Measurements from ENCODE around the gene G3BP2. TPM values are rescaled to one million over a fixed set of nuclear protein-coding genes. Genes with fewer than 3 reads are reported as not detected.

The G3BP2 gene
- total and polyA plus RNA-seq, 2 of the 8 experiments (the other 6 are each of a cell fraction or from before 2014, with no cell fraction given) = 83.7 to 378 TPM

DNA sequence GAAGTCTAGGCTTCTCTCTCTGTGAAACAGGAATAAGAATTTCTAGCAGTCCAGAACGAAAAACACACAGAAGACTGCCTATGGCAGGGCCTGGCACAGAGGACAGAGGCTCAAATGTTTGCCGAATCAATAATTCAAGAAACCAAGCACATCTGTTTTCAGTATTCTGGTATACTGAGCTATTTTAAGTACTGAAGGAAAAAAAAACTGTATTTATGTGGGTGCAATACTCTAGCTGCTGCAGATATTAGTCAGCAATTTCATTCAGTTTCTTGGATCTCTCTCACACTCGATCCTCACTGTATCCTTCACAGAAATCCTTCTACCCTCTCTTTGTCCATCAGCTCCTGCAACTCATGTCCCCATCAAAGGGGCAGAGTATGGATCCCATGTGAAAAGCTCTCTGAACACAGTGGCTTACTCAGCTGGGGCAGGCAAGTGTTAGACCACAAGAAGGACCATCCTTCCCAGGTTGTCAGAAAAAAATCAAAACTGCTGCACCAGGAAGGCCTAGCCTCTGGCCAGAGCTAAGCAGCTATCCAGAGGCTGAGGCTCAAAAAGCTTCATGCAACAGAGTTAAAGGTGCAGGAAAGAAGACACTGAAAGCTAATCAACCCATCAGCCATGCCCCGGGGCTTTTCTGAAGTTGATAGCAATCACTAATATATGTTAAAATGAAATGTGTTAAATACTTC, 42.0 kb upstream of the G3BP2 start:
- H3K9ac ChIP-seq (replicated peaks in 1 of 4; ENCODE audit: extremely low read depth in 1 of 4, low read depth in 3 of 4, low read length in 3 of 4) = no peak overlapping the region; a peak in 1 of 7 replicates
- no peak overlapping the region for H3K27ac ChIP-seq (ENCODE audit: low read depth, low read length)
- no peaks in the 10 kb centered on the region for H3K27me3 ChIP-seq (replicated peaks in 1 of 4; ENCODE audit: control insufficient read depth in 3 of 4, extremely low read depth in 1 of 4, insufficient read depth in 3 of 4, low read length in 3 of 4)
- no peak overlapping the region for H4K8ac ChIP-seq (ENCODE audit: extremely low read depth, insufficient read depth, low read length)
- peaks cover 14% of the 10 kb centered on the region; the same call in 1 of the 2 replicates for H3K79me1 ChIP-seq (ENCODE audit: low read depth, low read length)
- POLR2A ChIA-PET (ENCODE audit: partially characterized antibody) = interaction anchor here (1.0 to 5.4 kb wide), 7 partner anchors 9 to 71 kb away, joined by 3 to 47 read pairs (median 4); partner anchors contain the start of gene USO1
- no peak overlapping the region for H2AFZ ChIP-seq (ENCODE audit: low read length)
- H3K4me1 ChIP-seq (replicated peaks in 1 of 4; ENCODE audit: control insufficient read depth in 3 of 4, insufficient read depth in 4 of 4, low read length in 3 of 4) = no peaks in the 10 kb centered on the region; a peak in 2 of 7 replicates
- H2BK5ac ChIP-seq (ENCODE audit: low read depth, low read length) = no peak overlapping the region
- no peak overlapping the region for H2BK120ac ChIP-seq (replicated peaks; ENCODE audit: low read depth, low read length)
- no peak overlapping the region for H4K5ac ChIP-seq (ENCODE audit: insufficient read length, low read depth, low read length)
- H3K4me3 ChIP-seq (ENCODE audit: extremely low read depth in 1 of 4, insufficient read depth in 2 of 4, low read depth in 3 of 4, low read length in 4 of 4) = no peak overlapping the region
- no peak overlapping the region for H3K23ac ChIP-seq (ENCODE audit: insufficient read length)
- H4K20me1 ChIP-seq (replicated peaks in 1 of 2; ENCODE audit: control insufficient read depth in 1 of 2, insufficient read depth in 2 of 2, low read length in 2 of 2) = peaks cover 0 to 2% of the 10 kb centered on the region in 2 experiments
- H2BK12ac ChIP-seq (ENCODE audit: low read depth, low read length) = no peak overlapping the region
- no peaks in the 10 kb centered on the region for H3K9me3 ChIP-seq (ENCODE audit: insufficient read depth in 2 of 2, low read depth in 1 of 2, low read length in 1 of 2)
- 0 out of 4 replicates have a peak overlapping the region, but pooled peaks of 1 of the 2 experiments have one; percentile 34 for H3K4me2 ChIP-seq (ENCODE audit: insufficient read depth in 1 of 2, low read depth in 2 of 2, low read length in 2 of 2)
- FAIRE-seq (no peak), DNase-seq (ENCODE audit: low read depth in 1 of 2, low spot score in 2 of 2) (peak in 1 of 2 experiments; percentile 41)
- H3K4ac ChIP-seq (replicated peaks; ENCODE audit: insufficient read length, low read depth, low read length) = no peak overlapping the region
- TF ChIP-seq HDAC2 (IDR thresholded peaks at IDR 0.05; ENCODE audit: borderline replicate concordance in 1 of 2, low read depth in 2 of 2, low read length in 2 of 2) (no peak), YY1 (IDR thresholded peaks at IDR 0.05; ENCODE audit: low read depth, low read length) (no peak), KDM4A (IDR thresholded peaks at IDR 0.05; ENCODE audit: low read depth, low read length, severe bottlenecking) (no peak), SP1 (IDR thresholded peaks at IDR 0.05; ENCODE audit: low read depth, low read length) (no peak), TCF12 (IDR thresholded peaks at IDR 0.05; ENCODE audit: low read depth, low read length) (no peak), PHF8 (conservative IDR thresholded peaks at IDR 0.05; ENCODE audit: low read depth, low read length) (no peak), GTF2F1 (IDR thresholded peaks at IDR 0.05; ENCODE audit: borderline replicate concordance, low read depth, low read length) (no peak)
- TF ChIP-seq, protein P1, sequence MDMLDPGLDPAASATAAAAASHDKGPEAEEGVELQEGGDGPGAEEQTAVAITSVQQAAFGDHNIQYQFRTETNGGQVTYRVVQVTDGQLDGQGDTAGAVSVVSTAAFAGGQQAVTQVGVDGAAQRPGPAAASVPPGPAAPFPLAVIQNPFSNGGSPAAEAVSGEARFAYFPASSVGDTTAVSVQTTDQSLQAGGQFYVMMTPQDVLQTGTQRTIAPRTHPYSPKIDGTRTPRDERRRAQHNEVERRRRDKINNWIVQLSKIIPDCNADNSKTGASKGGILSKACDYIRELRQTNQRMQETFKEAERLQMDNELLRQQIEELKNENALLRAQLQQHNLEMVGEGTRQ (IDR thresholded peaks at IDR 0.05; ENCODE audit: low read length) = no peak
- peak overlapping the region; percentile 32; the same call in 1 of the 2 replicates for H2AK5ac ChIP-seq (ENCODE audit: low read depth, low read length)
- H3K56ac ChIP-seq (replicated peaks; ENCODE audit: insufficient read length, low read depth, low read length) = no peak overlapping the region
- H3K23me2 ChIP-seq (ENCODE audit: low read depth, low read length) = no peaks in the 10 kb centered on the region
- no peak overlapping the region for H4K91ac ChIP-seq (replicated peaks; ENCODE audit: insufficient read length, low read length)
- H3K18ac ChIP-seq (ENCODE audit: extremely low read depth, low read length) = no peak overlapping the region
- H3K36me3 ChIP-seq (ENCODE audit: control insufficient read depth in 2 of 4, insufficient read depth in 4 of 4, low read length in 3 of 4) = peaks cover 0 to 32% (median 10%) of the 10 kb centered on the region in 4 experiments; a peak in 6 of 8 replicates
- peaks cover 9 to 87% of the 10 kb centered on the region in 2 experiments for H3K79me2 ChIP-seq (ENCODE audit: control insufficient read depth in 1 of 2, insufficient read depth in 2 of 2, low read length in 2 of 2)
- no peak overlapping the region for H2BK15ac ChIP-seq (ENCODE audit: low read length)
- no peak overlapping the region for H3K14ac ChIP-seq (ENCODE audit: insufficient read length)
- 91% methylated on average over 4 of the region's 4 CpGs; no CpG with 5 or more reads in 1 of the 2 experiments for WGBS, 2 experiments (ENCODE audit: extremely low coverage in 1 of 2, insufficient coverage in 1 of 2, insufficient read length in 1 of 2, insufficient replicate concordance in 2 of 2, low coverage in 1 of 2, low lambda C conversion rate in 2 of 2, missing lambda C conversion rate in 1 of 2)
- H2BK20ac ChIP-seq (ENCODE audit: low read length) = no peak overlapping the region
- CTCF ChIA-PET (ENCODE audit: partially characterized antibody) = interaction anchor here (0.7 to 8.2 kb wide), 12 partner anchors 7 to 281 kb away, joined by 3 to 78 read pairs (median 4); partner anchors contain the start of gene USO1
